ENCODE measurements around the gene TAS2R1.

Gene TAS2R1

GRCh38 chr5:9588254-9588653, 41.9 kb downstream of the TAS2R1 start:
- TF ChIP-seq ZFX (IDR thresholded peaks at IDR 0.05) (no peak), CTCF (conservative IDR thresholded peaks at IDR 0.05) (no peak)

GRCh38 chr5:9587135-9587534, 43.0 kb downstream of the TAS2R1 start:
- no peak overlapping the region for H3K27ac ChIP-seq
- TF ChIP-seq ZFX (IDR thresholded peaks at IDR 0.05) (no peak), CTCF (conservative IDR thresholded peaks at IDR 0.05) (no peak)

More at GRCh38 chr5:9588254-9588653, 41.9 kb downstream of the TAS2R1 start:
- no peak overlapping the region for H3K27ac ChIP-seq

- no peak overlapping the region for H3K27ac ChIP-seq
- TF ChIP-seq CTCF (conservative IDR thresholded peaks at IDR 0.05) (no peak), ZFX (IDR thresholded peaks at IDR 0.05) (no peak)
Measured at GRCh38 chr5:9582406-9582805, 47.7 kb downstream of the TAS2R1 start.

Measured in C4-2B (cell line).